Measurements from ENCODE around the gene DNAJC27.

Gene DNAJC27

DNA sequence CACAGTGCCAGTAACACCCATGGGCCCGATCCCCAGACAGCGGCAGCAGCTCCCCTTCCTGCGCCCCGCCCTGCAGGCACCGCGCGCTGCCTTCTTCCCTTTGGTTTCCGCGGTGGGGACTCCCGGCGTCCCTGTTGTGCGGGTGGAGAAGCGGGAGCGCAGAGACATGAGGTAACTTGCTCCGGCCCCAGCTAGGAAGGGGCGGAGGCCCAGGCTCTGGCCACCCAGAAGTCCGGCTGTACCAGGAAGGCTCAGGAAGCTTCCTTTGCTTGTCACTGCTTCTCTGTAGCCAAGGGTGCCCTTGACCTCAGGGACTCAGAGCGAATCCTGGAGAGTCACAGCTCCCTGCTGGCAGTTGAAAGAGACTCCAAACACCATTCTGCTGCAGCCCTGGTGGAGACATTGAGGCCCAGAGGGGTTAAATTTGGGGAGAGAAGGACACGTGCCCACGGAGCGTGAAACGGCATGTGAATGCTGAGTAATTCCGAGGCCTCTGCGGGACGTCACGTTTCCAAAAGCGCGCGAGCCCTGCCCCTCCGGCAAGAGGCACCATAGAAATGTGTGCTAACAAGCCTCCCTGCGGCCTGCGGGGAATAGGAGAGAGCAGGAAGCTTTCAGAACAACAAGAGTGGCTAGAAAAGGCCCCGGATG is 45.0 kb downstream of the DNAJC27 start:
- Histone ChIP-seq H3K36me3 (replicated peaks; ENCODE audit: low read depth, low read length) (no peaks in the 10 kb centered on the region), H3K27ac (ENCODE audit: low read length) (peak overlapping the region; percentile 44), H3K79me2 (ENCODE audit: low read length) (no peaks in the 10 kb centered on the region), H3K9ac (ENCODE audit: low read length) (peak overlapping the region; percentile 74), H3K4me3 (ENCODE audit: low read length) (peak overlapping the region; percentile 77), H3K4me2 (ENCODE audit: low read length) (peak overlapping the region; percentile 95), H2AFZ (ENCODE audit: low read depth, low read length) (peak overlapping the region; percentile 85), H3K27me3 (ENCODE audit: low read depth, low read length) (no peaks in the 10 kb centered on the region), H3K9me3 (ENCODE audit: insufficient read depth, low read length) (no peaks in the 10 kb centered on the region), H4K20me1 (ENCODE audit: insufficient read depth, low read length) (no peaks in the 10 kb centered on the region), H3K4me1 (ENCODE audit: low read length) (peaks cover 31% of the 10 kb centered on the region)
- TF ChIP-seq, protein P1, sequence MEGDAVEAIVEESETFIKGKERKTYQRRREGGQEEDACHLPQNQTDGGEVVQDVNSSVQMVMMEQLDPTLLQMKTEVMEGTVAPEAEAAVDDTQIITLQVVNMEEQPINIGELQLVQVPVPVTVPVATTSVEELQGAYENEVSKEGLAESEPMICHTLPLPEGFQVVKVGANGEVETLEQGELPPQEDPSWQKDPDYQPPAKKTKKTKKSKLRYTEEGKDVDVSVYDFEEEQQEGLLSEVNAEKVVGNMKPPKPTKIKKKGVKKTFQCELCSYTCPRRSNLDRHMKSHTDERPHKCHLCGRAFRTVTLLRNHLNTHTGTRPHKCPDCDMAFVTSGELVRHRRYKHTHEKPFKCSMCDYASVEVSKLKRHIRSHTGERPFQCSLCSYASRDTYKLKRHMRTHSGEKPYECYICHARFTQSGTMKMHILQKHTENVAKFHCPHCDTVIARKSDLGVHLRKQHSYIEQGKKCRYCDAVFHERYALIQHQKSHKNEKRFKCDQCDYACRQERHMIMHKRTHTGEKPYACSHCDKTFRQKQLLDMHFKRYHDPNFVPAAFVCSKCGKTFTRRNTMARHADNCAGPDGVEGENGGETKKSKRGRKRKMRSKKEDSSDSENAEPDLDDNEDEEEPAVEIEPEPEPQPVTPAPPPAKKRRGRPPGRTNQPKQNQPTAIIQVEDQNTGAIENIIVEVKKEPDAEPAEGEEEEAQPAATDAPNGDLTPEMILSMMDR (IDR thresholded peaks at IDR 0.05; ENCODE audit: low read depth, low read length), result no peak
- TF ChIP-seq EZH2phosphoT487 (IDR thresholded peaks at IDR 0.05; ENCODE audit: low read depth), result no peak

- H3K27me3 ChIP-seq (ENCODE audit: low read depth, low read length), result no peaks in the 10 kb centered on the region
- H3K4me3 ChIP-seq (ENCODE audit: low read length), result peak overlapping the region; percentile 77
- no peaks in the 10 kb centered on the region for H4K20me1 ChIP-seq (ENCODE audit: insufficient read depth, low read length)
- peak overlapping the region; percentile 74 for H3K9ac ChIP-seq (ENCODE audit: low read length)
- H3K27ac ChIP-seq (ENCODE audit: low read length), result peak overlapping the region; percentile 44
- H3K4me1 ChIP-seq (ENCODE audit: low read length), result peaks cover 29% of the 10 kb centered on the region
- peak overlapping the region; percentile 95 for H3K4me2 ChIP-seq (ENCODE audit: low read length)
- TF ChIP-seq EZH2phosphoT487 (IDR thresholded peaks at IDR 0.05; ENCODE audit: low read depth), result no peak
- TF ChIP-seq, protein P1 (IDR thresholded peaks at IDR 0.05; ENCODE audit: low read depth, low read length), result no peak
- H3K79me2 ChIP-seq (ENCODE audit: low read length), result no peaks in the 10 kb centered on the region
- H3K36me3 ChIP-seq (replicated peaks; ENCODE audit: low read depth, low read length), result no peaks in the 10 kb centered on the region
- H2AFZ ChIP-seq (ENCODE audit: low read depth, low read length), result peak overlapping the region; percentile 85
- H3K9me3 ChIP-seq (ENCODE audit: insufficient read depth, low read length), result no peaks in the 10 kb centered on the region
Observed at GRCh38 chr2:24926220-24926601, 45.5 kb downstream of the DNAJC27 start.

DNA sequence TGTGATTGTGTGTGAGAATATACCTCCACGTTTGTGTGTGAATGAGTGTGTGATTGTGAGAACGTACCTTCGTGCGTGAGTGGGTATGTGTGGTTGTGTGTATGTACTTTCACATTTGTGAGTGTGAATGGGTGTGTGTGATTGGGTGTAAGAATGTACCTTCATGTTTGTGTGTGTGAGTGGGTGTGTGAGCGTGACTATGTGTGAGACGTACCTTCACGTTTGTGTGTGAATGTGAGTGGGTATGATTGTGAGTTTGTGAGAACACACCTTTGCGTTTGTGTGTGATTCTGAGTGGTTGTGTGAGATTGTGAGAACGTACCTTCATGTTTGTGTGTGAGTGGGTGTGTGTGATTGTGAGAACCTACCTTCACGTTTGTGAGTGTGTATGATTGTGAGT is 45.9 kb downstream of the DNAJC27 start:
- H3K4me2 ChIP-seq (ENCODE audit: low read length), result peak overlapping the region; percentile 95
- no peaks in the 10 kb centered on the region for H3K9me3 ChIP-seq (ENCODE audit: insufficient read depth, low read length)
- H3K9ac ChIP-seq (ENCODE audit: low read length), result peak overlapping the region; percentile 74
- H4K20me1 ChIP-seq (ENCODE audit: insufficient read depth, low read length), result no peaks in the 10 kb centered on the region
- H3K36me3 ChIP-seq (replicated peaks; ENCODE audit: low read depth, low read length), result no peaks in the 10 kb centered on the region
- TF ChIP-seq, protein P1 (IDR thresholded peaks at IDR 0.05; ENCODE audit: low read depth, low read length), result no peak
- TF ChIP-seq EZH2phosphoT487 (IDR thresholded peaks at IDR 0.05; ENCODE audit: low read depth), result no peak
- no peak overlapping the region for H3K27ac ChIP-seq (ENCODE audit: low read length)
- H3K27me3 ChIP-seq (ENCODE audit: low read depth, low read length), result no peaks in the 10 kb centered on the region
- H3K4me3 ChIP-seq (ENCODE audit: low read length), result peak overlapping the region; percentile 77
- peaks cover under 1% of the 10 kb centered on the region; the same call in 1 of the 2 replicates for H3K79me2 ChIP-seq (ENCODE audit: low read length)
- H3K4me1 ChIP-seq (ENCODE audit: low read length), result peaks cover 25% of the 10 kb centered on the region
- peak overlapping the region; percentile 85; the same call in 1 of the 2 replicates for H2AFZ ChIP-seq (ENCODE audit: low read depth, low read length)

- H3K79me2 ChIP-seq (ENCODE audit: low read length), result peaks cover 5% of the 10 kb centered on the region; the same call in 1 of the 2 replicates
- no peak for TF ChIP-seq EZH2phosphoT487 (IDR thresholded peaks at IDR 0.05; ENCODE audit: low read depth)
- TF ChIP-seq, protein P1 (IDR thresholded peaks at IDR 0.05; ENCODE audit: low read depth, low read length), result no peak
- H4K20me1 ChIP-seq (ENCODE audit: insufficient read depth, low read length), result no peaks in the 10 kb centered on the region
- H3K36me3 ChIP-seq (replicated peaks; ENCODE audit: low read depth, low read length), result no peaks in the 10 kb centered on the region
- H3K9ac ChIP-seq (ENCODE audit: low read length), result no peak overlapping the region
- no peak overlapping the region for H3K27ac ChIP-seq (ENCODE audit: low read length)
- H3K4me2 ChIP-seq (ENCODE audit: low read length), result no peak overlapping the region
- no peaks in the 10 kb centered on the region for H3K9me3 ChIP-seq (ENCODE audit: insufficient read depth, low read length)
- H3K4me3 ChIP-seq (ENCODE audit: low read length), result no peak overlapping the region
- H3K27me3 ChIP-seq (ENCODE audit: low read depth, low read length), result no peaks in the 10 kb centered on the region
- peaks cover 19% of the 10 kb centered on the region for H3K4me1 ChIP-seq (ENCODE audit: low read length)
- H2AFZ ChIP-seq (ENCODE audit: low read depth, low read length), result no peak overlapping the region
Observed at GRCh38 chr2:24924732-24925131, 47.0 kb downstream of the DNAJC27 start.
